ENCODE data around the gene KRT23.

Gene KRT23

DNA sequence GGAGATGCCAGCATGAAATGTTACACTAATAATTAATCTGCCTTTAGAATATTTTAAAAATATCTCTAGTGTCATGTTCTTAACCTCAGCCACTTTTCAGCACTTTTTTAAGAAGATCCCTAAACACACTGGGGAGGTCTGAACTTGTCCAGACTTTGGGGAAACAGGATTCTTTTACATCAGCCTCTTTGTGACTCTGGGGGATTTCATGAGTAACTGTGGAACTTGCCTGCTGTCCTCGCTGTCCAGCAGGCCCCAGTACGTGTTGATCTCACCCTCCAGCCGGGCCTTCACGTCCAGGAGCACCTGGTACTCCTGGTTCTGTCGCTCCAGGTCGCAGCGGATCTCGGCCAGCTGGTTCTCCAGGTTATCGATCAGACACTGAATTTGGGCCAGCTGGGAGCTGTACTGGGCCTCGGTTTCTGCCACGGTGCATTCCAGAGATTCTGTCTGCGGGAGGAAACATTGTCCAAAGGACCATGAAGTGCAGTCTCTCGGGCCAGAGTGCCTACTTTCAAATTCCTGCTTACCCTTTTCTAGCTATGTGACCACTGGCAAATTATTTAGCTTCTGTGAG lies 41.2 kb upstream of the KRT23 start:
- H3K4me3 ChIP-seq (ENCODE audit: low read length): no peak overlapping the region

DNA sequence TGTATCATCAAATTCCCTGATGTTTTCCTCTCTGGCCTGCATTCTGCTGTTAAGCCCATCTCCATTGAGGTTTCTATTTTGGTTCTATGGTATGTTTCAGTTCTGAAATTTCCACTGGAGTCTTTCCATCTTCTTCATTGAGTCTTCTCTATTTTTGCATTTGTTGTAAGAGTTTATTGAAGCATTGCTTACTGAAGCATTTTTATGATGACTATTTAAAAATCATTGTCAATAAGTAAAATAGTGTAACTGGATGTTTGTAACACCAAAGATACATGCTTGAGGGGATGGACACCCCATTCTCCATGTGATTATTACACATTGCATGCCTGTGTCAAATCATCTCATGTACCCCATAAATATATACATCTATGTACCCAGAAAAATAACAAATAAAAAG lies 38.1 kb upstream of the KRT23 start:
- TF ChIP-seq, protein P1, sequence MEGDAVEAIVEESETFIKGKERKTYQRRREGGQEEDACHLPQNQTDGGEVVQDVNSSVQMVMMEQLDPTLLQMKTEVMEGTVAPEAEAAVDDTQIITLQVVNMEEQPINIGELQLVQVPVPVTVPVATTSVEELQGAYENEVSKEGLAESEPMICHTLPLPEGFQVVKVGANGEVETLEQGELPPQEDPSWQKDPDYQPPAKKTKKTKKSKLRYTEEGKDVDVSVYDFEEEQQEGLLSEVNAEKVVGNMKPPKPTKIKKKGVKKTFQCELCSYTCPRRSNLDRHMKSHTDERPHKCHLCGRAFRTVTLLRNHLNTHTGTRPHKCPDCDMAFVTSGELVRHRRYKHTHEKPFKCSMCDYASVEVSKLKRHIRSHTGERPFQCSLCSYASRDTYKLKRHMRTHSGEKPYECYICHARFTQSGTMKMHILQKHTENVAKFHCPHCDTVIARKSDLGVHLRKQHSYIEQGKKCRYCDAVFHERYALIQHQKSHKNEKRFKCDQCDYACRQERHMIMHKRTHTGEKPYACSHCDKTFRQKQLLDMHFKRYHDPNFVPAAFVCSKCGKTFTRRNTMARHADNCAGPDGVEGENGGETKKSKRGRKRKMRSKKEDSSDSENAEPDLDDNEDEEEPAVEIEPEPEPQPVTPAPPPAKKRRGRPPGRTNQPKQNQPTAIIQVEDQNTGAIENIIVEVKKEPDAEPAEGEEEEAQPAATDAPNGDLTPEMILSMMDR (conservative IDR thresholded peaks at IDR 0.05; ENCODE audit: low read depth, low read length): no peak
- no peak overlapping the region for H3K4me3 ChIP-seq (ENCODE audit: low read length)
- no peak for DNase-seq (ENCODE audit: low read depth)

More for the DNA sequence above, 41.2 kb upstream of the KRT23 start:
- DNase-seq (ENCODE audit: low read depth): no peak
- TF ChIP-seq, protein P1 (conservative IDR thresholded peaks at IDR 0.05; ENCODE audit: low read depth, low read length): no peak

DNA sequence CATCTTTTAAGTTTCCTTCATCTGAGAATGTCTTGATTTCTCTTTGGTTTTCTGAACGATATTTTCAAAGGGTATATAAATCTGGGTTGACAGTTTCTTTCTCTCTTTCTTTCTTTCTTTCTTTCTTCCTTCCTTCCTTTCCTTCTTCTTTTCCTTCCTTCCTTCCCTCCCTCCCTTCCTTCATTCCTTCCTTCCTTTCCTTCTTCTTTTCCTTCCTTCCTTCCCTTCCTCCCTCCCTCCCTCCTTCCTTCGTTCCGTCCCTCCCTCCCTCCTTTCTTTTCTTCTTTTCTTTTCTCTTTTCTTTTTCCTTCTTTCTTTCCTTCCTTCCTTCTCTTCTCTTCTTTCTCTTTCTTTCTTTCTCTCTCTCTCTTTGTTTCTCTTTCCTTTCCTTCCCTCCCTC lies 36.9 kb upstream of the KRT23 start:
- no peak for DNase-seq (ENCODE audit: low read depth)
- H3K4me3 ChIP-seq (ENCODE audit: low read length): no peak overlapping the region
- TF ChIP-seq, protein P1 (conservative IDR thresholded peaks at IDR 0.05; ENCODE audit: low read depth, low read length): no peak

DNA sequence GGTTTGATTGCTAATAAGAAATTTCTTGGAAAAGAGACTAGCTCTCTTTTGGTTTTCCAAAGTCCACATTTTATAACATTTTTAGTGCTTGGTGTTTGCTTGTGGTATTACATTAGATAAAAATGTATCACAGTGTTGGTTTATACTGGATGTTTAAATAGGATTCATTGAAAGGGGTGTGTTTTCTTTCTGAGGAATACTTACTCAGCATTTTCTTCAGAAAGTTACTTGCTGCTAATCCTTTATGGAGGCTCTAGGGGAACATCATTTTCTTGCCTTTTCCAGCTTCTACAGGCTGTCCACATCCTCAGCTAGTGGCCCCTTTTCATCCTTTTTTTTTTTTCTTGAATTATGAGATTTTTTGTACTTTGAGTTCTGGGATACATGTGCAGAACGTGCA lies 30.1 kb upstream of the KRT23 start:
- TF ChIP-seq, protein P1 (conservative IDR thresholded peaks at IDR 0.05; ENCODE audit: low read depth, low read length): no peak
- no peak for DNase-seq (ENCODE audit: low read depth)
- no peak overlapping the region for H3K4me3 ChIP-seq (ENCODE audit: low read length)

DNA sequence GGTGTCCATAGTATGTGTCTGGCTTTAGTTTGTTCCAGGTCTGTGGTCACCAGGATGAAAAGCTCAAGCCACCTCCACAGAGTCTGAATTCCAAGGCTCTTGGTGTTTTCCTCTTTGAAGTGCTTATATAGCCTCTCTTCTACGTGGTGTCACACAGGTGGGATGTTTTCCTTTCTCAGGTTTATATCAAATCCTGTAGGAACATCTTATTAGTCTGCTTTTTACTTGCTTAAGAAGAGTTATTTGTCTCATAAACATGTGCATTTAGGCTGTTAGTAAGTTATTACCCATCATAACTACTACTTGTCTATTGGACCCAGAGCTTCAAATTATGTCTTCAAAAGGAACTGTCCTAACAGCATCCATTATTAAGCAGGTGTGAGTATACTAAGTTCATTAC lies 29.4 kb upstream of the KRT23 start, which contains the start of gene KRT39:
TSS of gene KRT39 (minus strand) at position 101 of the 400 bp plus-strand sequence. CDS start at position 9, 92 bp downstream.
- TF ChIP-seq, protein P1 (conservative IDR thresholded peaks at IDR 0.05; ENCODE audit: low read depth, low read length): no peak

DNA sequence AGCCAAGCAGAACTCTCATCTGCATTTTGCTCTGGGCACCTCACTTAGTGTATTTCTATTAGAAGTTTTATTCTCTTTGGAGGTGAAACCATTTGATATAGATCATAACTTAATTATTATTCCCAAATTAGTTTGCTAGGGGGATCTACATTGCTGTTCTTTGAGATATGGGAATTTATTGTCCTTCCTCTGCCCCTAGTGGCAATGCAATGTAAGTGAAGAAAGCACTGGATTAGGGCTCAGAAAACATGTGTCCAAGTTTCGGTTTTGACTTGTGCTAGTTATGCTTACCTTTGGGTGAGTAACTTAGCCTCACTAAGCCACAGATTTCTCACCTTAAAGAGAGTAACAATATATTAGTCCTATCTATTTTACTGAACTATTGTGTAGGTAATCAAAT lies 26.4 kb upstream of the KRT23 start:
- no peak for DNase-seq (ENCODE audit: low read depth)
- no peak overlapping the region for H3K4me3 ChIP-seq (ENCODE audit: low read length)
- TF ChIP-seq, protein P1 (conservative IDR thresholded peaks at IDR 0.05; ENCODE audit: low read depth, low read length): peak; percentile 82

More for the DNA sequence above, 29.4 kb upstream of the KRT23 start, which contains the start of gene KRT39:
- DNase-seq (ENCODE audit: low read depth): no peak
- H3K4me3 ChIP-seq (ENCODE audit: low read length): no peak within 1 kb of the TSS

DNA sequence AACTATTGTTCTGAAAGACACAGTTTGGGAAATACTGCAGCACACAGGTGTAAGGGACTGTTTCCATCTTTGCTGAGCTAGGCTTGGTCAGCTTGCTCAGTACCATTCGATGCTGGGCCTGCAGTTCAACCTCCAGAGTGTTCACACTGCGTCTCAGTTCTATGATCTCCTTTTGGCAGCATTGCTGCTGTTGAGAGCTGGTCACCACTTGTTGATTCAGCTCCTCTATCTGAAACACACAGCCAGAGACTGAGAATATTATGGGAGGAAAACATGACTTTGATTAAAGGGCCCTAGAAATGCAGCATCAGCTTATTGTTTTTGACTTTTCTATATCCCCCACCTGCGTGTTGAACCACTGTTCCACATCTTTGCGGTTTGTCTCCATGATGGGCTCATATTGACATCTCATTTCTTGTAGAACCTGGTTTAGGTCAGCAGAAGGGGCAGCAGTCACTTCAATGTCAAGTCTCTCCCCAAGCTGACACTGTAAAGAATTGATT lies 24.7 kb upstream of the KRT23 start:
- H3K4me3 ChIP-seq (ENCODE audit: low read length): no peak overlapping the region
- DNase-seq (ENCODE audit: low read depth): no peak
- TF ChIP-seq, protein P1 (conservative IDR thresholded peaks at IDR 0.05; ENCODE audit: low read depth, low read length): no peak
